ENCODE results near the gene GRID1. TPM values are rescaled to one million over a fixed set of nuclear protein-coding genes. Genes with fewer than 3 reads are reported as not detected.

Gene GRID1
- total and polyA plus RNA-seq, 10 of the 15 experiments (the other 5 are each of a cell fraction or from before 2014, with no cell fraction given), result 0.04 to 0.62 (median 0.08) TPM; not detected in 5

DNA sequence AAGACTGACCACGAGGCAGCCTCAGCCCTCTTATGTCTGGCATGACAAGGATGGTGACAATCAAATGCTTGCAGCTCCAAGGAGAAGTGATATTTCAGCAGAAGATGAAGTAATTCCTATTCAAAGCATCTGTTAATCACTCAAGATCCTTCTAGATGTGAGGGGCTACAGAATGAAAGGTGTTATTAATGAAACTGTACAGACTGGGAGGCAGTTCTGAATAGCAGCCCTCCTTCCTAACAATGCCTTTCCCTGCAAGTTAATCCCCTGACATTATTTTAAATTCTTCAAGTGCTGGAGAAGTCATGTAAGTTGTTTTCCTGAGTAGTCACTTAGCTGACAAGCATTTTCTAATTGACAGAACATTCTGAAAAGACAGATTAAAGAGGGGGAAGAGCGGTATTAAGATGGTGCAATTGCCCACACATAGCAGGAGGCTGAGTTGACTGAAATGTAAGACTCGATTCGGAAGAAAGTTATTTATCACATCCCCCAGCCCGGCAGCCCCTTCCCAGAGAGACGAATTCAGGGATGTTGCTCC is 300.8 kb downstream of the GRID1 start:
- FAIRE-seq (no peak), DNase-seq (ENCODE audit: low read depth, low spot score) (no peak), ATAC-seq (no peak)
- ChIA-PET SMC1A (ENCODE audit: uncharacterized antibody, unreplicated experiment) (interaction anchor here (0.8 kb wide), 1 partner anchor 66 kb away, joined by 4 read pairs; no protein-coding TSS in a partner anchor), RAD21 (ENCODE audit: unreplicated experiment) (no interaction called here), POLR2A (no interaction called here), CTCF (interaction anchor here (0.8 kb wide), 1 partner anchor 33 kb away, joined by 3 read pairs; no protein-coding TSS in a partner anchor)
- Histone ChIP-seq H3K27ac (ENCODE audit: control insufficient read depth, insufficient read depth) (no peak overlapping the region), H3K79me2 (ENCODE audit: control insufficient read depth, insufficient read depth, low read length) (no peaks in the 10 kb centered on the region), H3K4me3 (no peak overlapping the region), H3K9me3 (replicated peaks; ENCODE audit: control insufficient read depth, insufficient read depth, low read length) (no peaks in the 10 kb centered on the region), H2AFZ (ENCODE audit: control insufficient read depth, low read depth, low read length) (no peak overlapping the region), H3K4me2 (ENCODE audit: control insufficient read depth, insufficient read depth) (no peak overlapping the region), H3K9ac (ENCODE audit: control insufficient read depth, insufficient read depth, low read length) (no peak overlapping the region), H3K4me1 (ENCODE audit: control insufficient read depth, insufficient read depth, low read length) (no peaks in the 10 kb centered on the region), H3K36me3 (ENCODE audit: control insufficient read depth in 2 of 2, insufficient read depth in 2 of 2, low read length in 1 of 2) (no peaks in the 10 kb centered on the region), H4K20me1 (ENCODE audit: control insufficient read depth, insufficient read depth) (no peaks in the 10 kb centered on the region), H3K27me3 (replicated peaks in 1 of 2; ENCODE audit: control insufficient read depth in 2 of 2, insufficient read depth in 2 of 2, low read length in 1 of 2) (peaks cover 0 to 4% of the 10 kb centered on the region in 2 experiments; a peak in 2 of 4 replicates)
- no peak for TF ChIP-seq STAT3 (IDR thresholded peaks at IDR 0.05; ENCODE audit: low read depth, low read length)
- intact Hi-C loops (cut with micrococcal nuclease; ENCODE audit: unreplicated experiment) (no loop called here), in situ Hi-C loops (cut with MboI) (no loop called here)
- WGBS (ENCODE audit: insufficient coverage, insufficient replicate concordance, low lambda C conversion rate, missing lambda C conversion rate), result 0% methylated on average over 6 of the region's 6 CpGs
- no TSS peak for BruUV-seq (replicated peaks)

DNA sequence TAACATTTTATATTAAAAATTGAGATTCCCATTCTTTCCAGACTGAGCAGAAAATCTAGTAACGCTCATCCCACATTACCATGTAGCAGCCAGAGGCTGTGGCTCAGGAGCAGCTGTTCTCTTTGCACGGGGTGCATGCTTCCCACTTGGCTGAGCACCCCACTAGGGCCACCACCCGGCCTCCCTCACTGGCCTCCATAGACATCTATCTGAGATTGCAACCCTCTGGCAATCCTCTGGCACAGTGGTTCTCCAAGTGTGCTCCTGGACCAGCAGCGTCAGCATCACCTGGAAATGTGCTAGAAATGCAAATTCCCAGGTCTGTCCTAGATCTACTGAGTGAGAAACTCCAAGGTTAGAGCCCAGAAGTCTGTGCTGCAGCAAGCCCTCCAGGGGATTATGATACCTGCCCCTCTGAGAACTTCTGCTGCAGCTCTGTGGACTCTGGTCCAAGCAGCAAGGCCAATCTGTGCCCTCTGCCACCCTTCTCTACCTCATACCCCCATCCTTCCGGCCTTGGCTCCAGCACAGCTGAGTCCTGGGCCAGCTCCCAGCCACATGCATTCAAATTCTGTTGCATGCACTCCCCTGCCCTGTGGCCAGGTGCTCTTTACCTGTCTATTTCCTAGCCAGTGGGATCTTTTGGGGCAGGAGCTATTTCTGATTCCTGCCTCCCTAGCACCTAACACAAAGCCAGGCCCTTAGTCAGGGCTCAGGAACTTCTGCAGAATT is 301.5 kb downstream of the GRID1 start:
- WGBS (ENCODE audit: insufficient coverage, insufficient replicate concordance, low lambda C conversion rate, missing lambda C conversion rate), result 2% methylated on average over 5 of the region's 5 CpGs
- H3K4me1 ChIP-seq (ENCODE audit: control insufficient read depth, insufficient read depth, low read length), result no peaks in the 10 kb centered on the region
- no peaks in the 10 kb centered on the region for H3K36me3 ChIP-seq (ENCODE audit: control insufficient read depth in 2 of 2, insufficient read depth in 2 of 2, low read length in 1 of 2)
- no peak overlapping the region for H3K4me2 ChIP-seq (ENCODE audit: control insufficient read depth, insufficient read depth)
- no peak overlapping the region for H3K27ac ChIP-seq (ENCODE audit: control insufficient read depth, insufficient read depth)
- H3K9me3 ChIP-seq (replicated peaks; ENCODE audit: control insufficient read depth, insufficient read depth, low read length), result no peaks in the 10 kb centered on the region
- intact Hi-C loops (cut with micrococcal nuclease; ENCODE audit: unreplicated experiment), result no loop called here
- FAIRE-seq (no peak), DNase-seq (ENCODE audit: low read depth, low spot score) (no peak), ATAC-seq (no peak)
- H4K20me1 ChIP-seq (ENCODE audit: control insufficient read depth, insufficient read depth), result no peaks in the 10 kb centered on the region
- RAD21 ChIA-PET (ENCODE audit: unreplicated experiment), result no interaction called here
- H3K27me3 ChIP-seq (replicated peaks in 1 of 2; ENCODE audit: control insufficient read depth in 2 of 2, insufficient read depth in 2 of 2, low read length in 1 of 2), result peaks cover 0 to 4% of the 10 kb centered on the region in 2 experiments; a peak in 2 of 4 replicates
- no peak overlapping the region for H2AFZ ChIP-seq (ENCODE audit: control insufficient read depth, low read depth, low read length)
- CTCF ChIA-PET, result interaction anchor here (0.8 to 1.1 kb wide), 2 partner anchors 32 to 274 kb away, joined by 3 read pairs; no protein-coding TSS in a partner anchor
- no peak overlapping the region for H3K9ac ChIP-seq (ENCODE audit: control insufficient read depth, insufficient read depth, low read length)
- in situ Hi-C loops (cut with MboI), result no loop called here
- H3K79me2 ChIP-seq (ENCODE audit: control insufficient read depth, insufficient read depth, low read length), result no peaks in the 10 kb centered on the region
- no peak overlapping the region for H3K4me3 ChIP-seq
- BruUV-seq (replicated peaks), result no TSS peak
- SMC1A ChIA-PET (ENCODE audit: uncharacterized antibody, unreplicated experiment), result interaction anchor here (0.8 kb wide), 1 partner anchor 65 kb away, joined by 4 read pairs; no protein-coding TSS in a partner anchor
- POLR2A ChIA-PET, result no interaction called here
- TF ChIP-seq SRF (IDR thresholded peaks at IDR 0.05; ENCODE audit: low read depth in 2 of 2, low read length in 2 of 2) (no peak), SPI1 (IDR thresholded peaks at IDR 0.05; ENCODE audit: borderline replicate concordance, insufficient read depth, low read depth, low read length) (no peak), SUPT20H (IDR thresholded peaks at IDR 0.05; ENCODE audit: borderline replicate concordance, control insufficient read depth, low read depth, low read length) (no peak), PKNOX1 (IDR thresholded peaks at IDR 0.05) (no peak), SMAD1 (IDR thresholded peaks at IDR 0.05; ENCODE audit: low read depth, partially characterized antibody) (no peak), TARDBP (IDR thresholded peaks at IDR 0.05; ENCODE audit: borderline replicate concordance) (no peak), RUNX3 (IDR thresholded peaks at IDR 0.05; ENCODE audit: low read length) (no peak), ESRRA (IDR thresholded peaks at IDR 0.05; ENCODE audit: low read length) (no peak), MAX (IDR thresholded peaks at IDR 0.05; ENCODE audit: low read depth, low read length) (no peak)
